Measurements from ENCODE around the gene TMEM132C.
"Not testable (repeated sequence)": the region's sequence is repeated elsewhere in the genome, so short reads cannot be mapped to it uniquely, and the experiment has no call there.

TMEM132C gene

DNA sequence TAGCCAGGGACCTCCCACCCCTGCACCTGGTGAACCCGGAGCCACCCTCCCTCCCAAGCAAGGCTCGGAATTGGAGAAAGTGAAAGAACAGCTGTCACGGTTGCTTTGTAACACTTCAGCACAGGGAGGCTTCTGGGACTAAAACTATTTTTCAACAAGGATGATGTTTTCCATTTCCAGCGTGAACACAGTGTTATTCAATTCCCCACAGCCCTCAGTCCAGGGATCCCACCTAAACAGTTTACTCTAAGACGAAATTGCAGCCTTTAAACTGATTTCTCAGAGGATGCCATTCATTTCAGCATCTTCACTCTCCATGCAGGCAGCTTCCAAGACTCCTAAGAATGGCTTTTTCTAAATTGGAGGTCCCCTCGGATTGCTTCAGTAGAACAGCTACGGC, 327.6 kb downstream of the TMEM132C start:
- no peak overlapping the region for H3K27ac ChIP-seq (ENCODE audit: low read depth in 2 of 2, low read length in 2 of 2)
- no peaks in the 10 kb centered on the region for H3K9me3 ChIP-seq (ENCODE audit: control insufficient read depth in 2 of 2, low read length in 2 of 2)
- H3K27me3 ChIP-seq (ENCODE audit: control insufficient read depth in 2 of 2, insufficient read depth in 2 of 2, low read length in 2 of 2) = no peaks in the 10 kb centered on the region

DNA sequence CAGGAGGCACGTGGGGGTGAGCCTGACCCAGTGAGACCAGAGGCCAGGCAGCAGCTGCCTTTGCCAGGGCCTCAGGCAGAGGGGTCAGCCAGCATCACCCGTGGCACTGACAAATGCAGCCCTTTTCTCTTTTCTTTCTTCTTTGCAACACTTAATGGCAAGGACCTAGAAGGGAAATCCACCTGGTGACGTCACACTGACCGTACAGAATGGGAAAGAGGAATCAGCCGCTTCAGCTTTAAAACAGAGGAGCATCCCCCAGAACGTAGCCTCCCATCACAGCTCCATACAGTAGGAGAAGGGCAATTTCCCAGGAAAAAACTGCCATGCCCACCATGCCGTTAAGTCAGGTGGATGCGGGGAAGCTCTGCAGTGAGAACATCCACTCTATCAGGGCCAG, 328.6 kb downstream of the TMEM132C start:
- Histone ChIP-seq H3K27me3 (ENCODE audit: control insufficient read depth in 2 of 2, insufficient read depth in 2 of 2, low read length in 2 of 2) (no peaks in the 10 kb centered on the region), H3K9me3 (ENCODE audit: control insufficient read depth in 2 of 2, low read length in 2 of 2) (no peaks in the 10 kb centered on the region), H3K4me3 (ENCODE audit: low read length in 2 of 2) (no peak overlapping the region), H3K27ac (ENCODE audit: low read depth in 2 of 2, low read length in 2 of 2) (no peak overlapping the region), H3K9ac (ENCODE audit: low read depth in 1 of 2, low read length in 2 of 2) (no peak overlapping the region), H3K36me3 (ENCODE audit: control insufficient read depth in 2 of 2, insufficient read depth in 2 of 2, low read length in 2 of 2) (no peaks in the 10 kb centered on the region), H3K4me1 (ENCODE audit: control insufficient read depth in 2 of 2, insufficient read depth in 2 of 2, low read length in 2 of 2) (no peaks in the 10 kb centered on the region)

More for the DNA sequence above, 327.6 kb downstream of the TMEM132C start:
- H3K36me3 ChIP-seq (ENCODE audit: control insufficient read depth in 2 of 2, insufficient read depth in 2 of 2, low read length in 2 of 2) = no peaks in the 10 kb centered on the region
- no peak overlapping the region for H3K4me3 ChIP-seq (ENCODE audit: low read length in 2 of 2)
- no peaks in the 10 kb centered on the region for H3K4me1 ChIP-seq (ENCODE audit: control insufficient read depth in 2 of 2, insufficient read depth in 2 of 2, low read length in 2 of 2)
- no peak overlapping the region for H3K9ac ChIP-seq (ENCODE audit: low read depth in 1 of 2, low read length in 2 of 2)

DNA sequence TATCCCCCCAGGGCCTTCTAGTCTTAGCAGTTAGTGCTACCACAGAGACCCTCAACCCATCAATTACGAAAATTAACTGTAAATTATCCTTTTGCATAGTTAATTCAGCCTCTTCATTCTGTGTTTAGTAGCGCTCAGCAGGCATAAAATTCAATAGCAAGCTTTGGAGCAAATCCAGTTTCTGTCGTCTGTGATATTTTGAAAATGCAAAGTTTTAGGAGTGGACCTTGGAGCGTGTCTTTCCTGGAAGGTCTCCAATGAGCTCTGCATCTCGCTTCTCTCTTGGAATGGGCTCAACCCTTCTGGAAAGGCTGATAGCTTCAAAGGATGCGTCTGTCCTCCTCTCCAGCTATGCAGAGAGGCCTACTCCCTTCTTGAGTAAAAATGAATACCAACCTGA, 333.9 kb downstream of the TMEM132C start:
- Histone ChIP-seq H3K9me3 (ENCODE audit: control insufficient read depth in 2 of 2, low read length in 2 of 2) (no peaks in the 10 kb centered on the region), H3K27ac (ENCODE audit: low read depth in 2 of 2, low read length in 2 of 2) (no peak overlapping the region), H3K36me3 (ENCODE audit: control insufficient read depth in 2 of 2, insufficient read depth in 2 of 2, low read length in 2 of 2) (no peaks in the 10 kb centered on the region), H3K4me1 (ENCODE audit: control insufficient read depth in 2 of 2, insufficient read depth in 2 of 2, low read length in 2 of 2) (peaks cover 0 to 12% of the 10 kb centered on the region in 2 donors), H3K9ac (ENCODE audit: low read depth in 1 of 2, low read length in 2 of 2) (no peak overlapping the region), H3K4me3 (ENCODE audit: low read length in 2 of 2) (no peak overlapping the region), H3K27me3 (ENCODE audit: control insufficient read depth in 2 of 2, insufficient read depth in 2 of 2, low read length in 2 of 2) (no peaks in the 10 kb centered on the region)

GRCh38 chr12:128603573-128604115, 336.7 kb downstream of the TMEM132C start:
- Histone ChIP-seq H3K9me3 (ENCODE audit: control insufficient read depth in 2 of 2, low read length in 2 of 2) (no peaks in the 10 kb centered on the region), H3K9ac (ENCODE audit: low read depth in 1 of 2, low read length in 2 of 2) (no peak overlapping the region), H3K27ac (ENCODE audit: low read depth in 2 of 2, low read length in 2 of 2) (peak overlapping the region; percentile 57 to 69), H3K4me3 (ENCODE audit: low read length in 2 of 2) (peak overlapping the region in 1 of 2 donors; percentile 22), H3K27me3 (ENCODE audit: control insufficient read depth in 2 of 2, insufficient read depth in 2 of 2, low read length in 2 of 2) (no peaks in the 10 kb centered on the region), H3K36me3 (ENCODE audit: control insufficient read depth in 2 of 2, insufficient read depth in 2 of 2, low read length in 2 of 2) (no peaks in the 10 kb centered on the region), H3K4me1 (ENCODE audit: control insufficient read depth in 2 of 2, insufficient read depth in 2 of 2, low read length in 2 of 2) (peaks cover 0 to 25% of the 10 kb centered on the region in 2 donors)

DNA sequence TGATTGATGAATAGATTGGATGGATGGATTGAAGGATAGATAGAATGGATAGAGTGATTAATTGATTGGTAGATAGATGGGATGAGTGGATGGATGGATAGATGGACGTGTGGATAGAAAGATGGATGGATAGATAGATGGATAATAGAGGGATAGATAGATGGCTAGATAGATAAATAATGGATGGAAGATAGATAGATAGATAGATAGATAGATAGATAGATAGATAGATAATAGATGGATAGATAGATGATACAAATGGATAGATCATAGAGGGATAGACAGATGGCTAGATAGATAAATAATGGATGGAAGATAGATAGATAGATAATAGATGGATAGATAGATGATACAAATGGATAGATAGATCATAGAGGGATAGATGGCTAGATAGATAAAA, 337.2 kb downstream of the TMEM132C start:
- Histone ChIP-seq H3K4me1 (ENCODE audit: control insufficient read depth in 2 of 2, insufficient read depth in 2 of 2, low read length in 2 of 2) (peaks cover 0 to 25% of the 10 kb centered on the region in 2 donors), H3K27ac (ENCODE audit: low read depth in 2 of 2, low read length in 2 of 2) (peak overlapping the region; percentile 42 to 57)
- not testable (repeated sequence) for H3K27me3 ChIP-seq (ENCODE audit: control insufficient read depth in 2 of 2, insufficient read depth in 2 of 2, low read length in 2 of 2); H3K36me3 ChIP-seq (ENCODE audit: control insufficient read depth in 2 of 2, insufficient read depth in 2 of 2, low read length in 2 of 2); H3K9me3 ChIP-seq (ENCODE audit: control insufficient read depth in 2 of 2, low read length in 2 of 2); H3K4me3 ChIP-seq (ENCODE audit: low read length in 2 of 2); H3K9ac ChIP-seq (ENCODE audit: low read depth in 1 of 2, low read length in 2 of 2)

DNA sequence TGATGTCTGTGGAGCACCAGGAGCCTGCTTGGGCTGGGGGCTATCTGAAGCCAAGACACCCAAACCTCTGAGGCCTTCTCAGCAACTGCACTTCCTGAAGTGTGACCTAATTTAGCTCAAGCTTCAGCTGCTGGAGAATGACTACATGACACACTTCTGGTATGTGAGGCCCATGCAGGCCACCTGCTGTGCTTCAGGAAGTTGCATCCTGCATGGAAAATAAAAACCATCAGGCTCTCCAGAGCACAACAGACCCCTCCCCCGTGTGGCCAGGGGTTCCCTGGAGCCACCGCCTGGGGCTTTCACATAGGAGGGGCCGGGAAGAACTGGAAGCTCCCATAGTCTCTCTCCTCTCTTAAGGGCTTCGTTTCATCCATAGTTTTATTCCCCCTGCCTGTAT, 339.1 kb downstream of the TMEM132C start:
- peaks cover 0 to 25% of the 10 kb centered on the region in 2 donors for H3K4me1 ChIP-seq (ENCODE audit: control insufficient read depth in 2 of 2, insufficient read depth in 2 of 2, low read length in 2 of 2)
- H3K9me3 ChIP-seq (ENCODE audit: control insufficient read depth in 2 of 2, low read length in 2 of 2) = no peaks in the 10 kb centered on the region
- H3K27me3 ChIP-seq (ENCODE audit: control insufficient read depth in 2 of 2, insufficient read depth in 2 of 2, low read length in 2 of 2) = no peaks in the 10 kb centered on the region
- no peak overlapping the region for H3K9ac ChIP-seq (ENCODE audit: low read depth in 1 of 2, low read length in 2 of 2)
- H3K36me3 ChIP-seq (ENCODE audit: control insufficient read depth in 2 of 2, insufficient read depth in 2 of 2, low read length in 2 of 2) = no peaks in the 10 kb centered on the region
- peak overlapping the region in 1 of 2 donors; percentile 22 for H3K27ac ChIP-seq (ENCODE audit: low read depth in 2 of 2, low read length in 2 of 2)
- H3K4me3 ChIP-seq (ENCODE audit: low read length in 2 of 2) = no peak overlapping the region

DNA sequence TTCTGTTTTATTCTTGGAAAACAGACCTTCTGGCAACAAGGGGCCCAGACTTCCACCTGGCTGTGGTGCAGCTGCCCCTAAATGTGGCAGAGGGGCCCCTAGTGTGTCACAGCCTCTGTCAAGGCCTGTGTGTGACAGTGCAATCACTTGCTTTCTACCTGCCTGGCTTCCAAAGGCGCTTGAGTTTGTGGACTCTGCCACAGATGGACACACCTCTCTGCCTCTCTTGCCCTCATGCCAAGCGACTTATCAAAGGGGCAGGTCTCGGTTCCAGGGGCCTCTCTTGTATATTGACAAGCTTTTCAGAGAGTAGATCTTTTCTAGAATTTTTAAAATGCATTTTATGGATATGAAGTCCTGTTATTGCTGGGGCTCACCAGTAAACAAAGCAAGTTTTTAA, 339.6 kb downstream of the TMEM132C start:
- no peak overlapping the region for H3K9ac ChIP-seq (ENCODE audit: low read depth in 1 of 2, low read length in 2 of 2)
- no peaks in the 10 kb centered on the region for H3K9me3 ChIP-seq (ENCODE audit: control insufficient read depth in 2 of 2, low read length in 2 of 2)
- H3K27me3 ChIP-seq (ENCODE audit: control insufficient read depth in 2 of 2, insufficient read depth in 2 of 2, low read length in 2 of 2) = no peaks in the 10 kb centered on the region
- peaks cover 0 to 25% of the 10 kb centered on the region in 2 donors for H3K4me1 ChIP-seq (ENCODE audit: control insufficient read depth in 2 of 2, insufficient read depth in 2 of 2, low read length in 2 of 2)
- H3K36me3 ChIP-seq (ENCODE audit: control insufficient read depth in 2 of 2, insufficient read depth in 2 of 2, low read length in 2 of 2) = no peaks in the 10 kb centered on the region
- peak overlapping the region in 1 of 2 donors; percentile 37 for H3K27ac ChIP-seq (ENCODE audit: low read depth in 2 of 2, low read length in 2 of 2)
- H3K4me3 ChIP-seq (ENCODE audit: low read length in 2 of 2) = no peak overlapping the region

GRCh38 chr12:128606970-128607369, 340.0 kb downstream of the TMEM132C start:
- H3K27me3 ChIP-seq (ENCODE audit: control insufficient read depth in 2 of 2, insufficient read depth in 2 of 2, low read length in 2 of 2) = no peaks in the 10 kb centered on the region
- peak overlapping the region in 1 of 2 donors; percentile 37 for H3K27ac ChIP-seq (ENCODE audit: low read depth in 2 of 2, low read length in 2 of 2)
- H3K9me3 ChIP-seq (ENCODE audit: control insufficient read depth in 2 of 2, low read length in 2 of 2) = no peaks in the 10 kb centered on the region
- H3K36me3 ChIP-seq (ENCODE audit: control insufficient read depth in 2 of 2, insufficient read depth in 2 of 2, low read length in 2 of 2) = no peaks in the 10 kb centered on the region
- no peak overlapping the region for H3K4me3 ChIP-seq (ENCODE audit: low read length in 2 of 2)
- no peak overlapping the region for H3K9ac ChIP-seq (ENCODE audit: low read depth in 1 of 2, low read length in 2 of 2)
- H3K4me1 ChIP-seq (ENCODE audit: control insufficient read depth in 2 of 2, insufficient read depth in 2 of 2, low read length in 2 of 2) = peaks cover 0 to 25% of the 10 kb centered on the region in 2 donors

DNA sequence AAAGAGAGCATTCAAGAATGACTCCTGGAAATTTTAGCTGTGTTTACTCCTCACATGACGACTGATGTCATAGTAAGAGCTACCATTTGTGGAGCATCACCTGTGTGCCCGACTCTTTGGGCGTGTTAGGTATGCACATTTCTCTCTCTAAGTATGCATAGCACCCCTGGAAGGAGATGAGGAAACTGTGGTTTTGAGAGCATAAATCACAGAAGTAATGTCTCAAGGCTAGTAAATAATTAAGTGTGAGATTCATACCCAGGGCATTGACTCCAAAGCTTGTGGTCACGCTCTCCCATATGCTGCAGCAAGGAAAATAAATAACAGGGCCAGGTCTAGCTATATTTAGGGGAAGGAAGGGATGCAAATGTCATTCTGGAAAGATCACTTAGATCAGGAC, 340.7 kb downstream of the TMEM132C start:
- Histone ChIP-seq H3K4me3 (ENCODE audit: low read length in 2 of 2) (no peak overlapping the region), H3K27me3 (ENCODE audit: control insufficient read depth in 2 of 2, insufficient read depth in 2 of 2, low read length in 2 of 2) (no peaks in the 10 kb centered on the region), H3K9me3 (ENCODE audit: control insufficient read depth in 2 of 2, low read length in 2 of 2) (no peaks in the 10 kb centered on the region), H3K36me3 (ENCODE audit: control insufficient read depth in 2 of 2, insufficient read depth in 2 of 2, low read length in 2 of 2) (no peaks in the 10 kb centered on the region), H3K27ac (ENCODE audit: low read depth in 2 of 2, low read length in 2 of 2) (no peak overlapping the region), H3K4me1 (ENCODE audit: control insufficient read depth in 2 of 2, insufficient read depth in 2 of 2, low read length in 2 of 2) (peaks cover 0 to 25% of the 10 kb centered on the region in 2 donors), H3K9ac (ENCODE audit: low read depth in 1 of 2, low read length in 2 of 2) (no peak overlapping the region)

DNA sequence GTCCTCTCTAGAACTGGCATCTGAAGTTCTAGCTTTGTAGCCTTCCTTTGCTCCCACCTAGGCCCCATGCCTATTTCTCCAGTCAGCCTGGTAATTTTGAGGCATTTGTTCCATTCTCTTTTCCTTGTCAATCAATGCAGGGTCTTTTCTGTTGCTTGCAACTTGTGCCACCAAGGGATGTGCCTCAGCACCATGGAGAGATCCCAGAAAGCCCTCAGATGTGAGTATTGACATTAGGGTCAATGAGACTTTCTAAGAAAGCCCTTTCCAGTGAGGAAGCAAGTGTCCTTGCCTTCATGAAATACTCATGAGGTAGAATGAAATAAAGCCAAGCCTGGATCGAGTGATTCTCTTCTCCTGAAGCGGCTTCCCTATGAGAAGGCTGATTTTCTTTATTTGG, 342.9 kb downstream of the TMEM132C start:
- peaks cover 0 to 16% of the 10 kb centered on the region in 2 donors for H3K4me1 ChIP-seq (ENCODE audit: control insufficient read depth in 2 of 2, insufficient read depth in 2 of 2, low read length in 2 of 2)
- no peak overlapping the region for H3K9ac ChIP-seq (ENCODE audit: low read depth in 1 of 2, low read length in 2 of 2)
- H3K36me3 ChIP-seq (ENCODE audit: control insufficient read depth in 2 of 2, insufficient read depth in 2 of 2, low read length in 2 of 2) = no peaks in the 10 kb centered on the region
- H3K4me3 ChIP-seq (ENCODE audit: low read length in 2 of 2) = no peak overlapping the region
- no peaks in the 10 kb centered on the region for H3K9me3 ChIP-seq (ENCODE audit: control insufficient read depth in 2 of 2, low read length in 2 of 2)
- no peaks in the 10 kb centered on the region for H3K27me3 ChIP-seq (ENCODE audit: control insufficient read depth in 2 of 2, insufficient read depth in 2 of 2, low read length in 2 of 2)
- H3K27ac ChIP-seq (ENCODE audit: low read depth in 2 of 2, low read length in 2 of 2) = no peak overlapping the region

- no peak overlapping the region for H3K9ac ChIP-seq (ENCODE audit: low read depth in 1 of 2, low read length in 2 of 2)
- no peak overlapping the region for H3K4me3 ChIP-seq (ENCODE audit: low read length in 2 of 2)
- H3K4me1 ChIP-seq (ENCODE audit: control insufficient read depth in 2 of 2, insufficient read depth in 2 of 2, low read length in 2 of 2) = peaks cover 0 to 4% of the 10 kb centered on the region in 2 donors
- H3K36me3 ChIP-seq (ENCODE audit: control insufficient read depth in 2 of 2, insufficient read depth in 2 of 2, low read length in 2 of 2) = no peaks in the 10 kb centered on the region
- H3K9me3 ChIP-seq (ENCODE audit: control insufficient read depth in 2 of 2, low read length in 2 of 2) = no peaks in the 10 kb centered on the region
- H3K27me3 ChIP-seq (ENCODE audit: control insufficient read depth in 2 of 2, insufficient read depth in 2 of 2, low read length in 2 of 2) = no peaks in the 10 kb centered on the region
- H3K27ac ChIP-seq (ENCODE audit: low read depth in 2 of 2, low read length in 2 of 2) = no peak overlapping the region
Observed at GRCh38 chr12:128611736-128612135, 344.8 kb downstream of the TMEM132C start.

Measured in mucosa of rectum (tissue), 2 donors.